Measurements from ENCODE around the gene BTN3A1. TPM values are rescaled to one million over a fixed set of nuclear protein-coding genes. Genes with fewer than 3 reads are reported as not detected.

BTN3A1 gene
- total RNA-seq, 2 donors from 2014 or later = 15.6 to 15.9 TPM

DNA sequence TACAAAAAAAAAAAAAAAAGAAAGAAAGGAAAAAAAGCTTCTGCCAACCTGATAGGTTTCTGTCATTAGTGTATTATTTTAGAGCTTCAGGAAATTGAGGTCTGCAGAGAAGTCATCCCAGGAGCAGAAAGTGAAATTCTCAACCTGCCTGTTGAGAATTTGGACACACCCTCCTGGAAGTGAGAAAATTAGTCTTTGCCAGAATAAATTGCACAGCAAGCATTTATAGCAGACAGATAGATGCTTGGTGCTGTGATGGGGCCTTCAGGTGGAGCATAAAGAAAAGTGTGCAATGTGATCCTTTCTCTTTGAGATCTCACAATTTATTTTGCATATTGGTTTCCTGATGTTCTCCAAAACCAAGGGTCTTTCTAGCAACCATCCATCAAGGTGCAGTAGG lies 14.5 kb upstream of the BTN3A1 start:
- no peak for DNase-seq (ENCODE audit: low spot score)
- no peak overlapping the region for H3K27ac ChIP-seq
- no peaks in the 10 kb centered on the region for H3K9me3 ChIP-seq
- intact Hi-C loops (cut with DNase I) = no loop called here
- no peaks in the 10 kb centered on the region for H3K36me3 ChIP-seq
- no peaks in the 10 kb centered on the region for H3K4me1 ChIP-seq (replicated peaks)
- no peaks in the 10 kb centered on the region for H3K27me3 ChIP-seq (replicated peaks; ENCODE audit: insufficient read depth)
- TF ChIP-seq, protein P1, sequence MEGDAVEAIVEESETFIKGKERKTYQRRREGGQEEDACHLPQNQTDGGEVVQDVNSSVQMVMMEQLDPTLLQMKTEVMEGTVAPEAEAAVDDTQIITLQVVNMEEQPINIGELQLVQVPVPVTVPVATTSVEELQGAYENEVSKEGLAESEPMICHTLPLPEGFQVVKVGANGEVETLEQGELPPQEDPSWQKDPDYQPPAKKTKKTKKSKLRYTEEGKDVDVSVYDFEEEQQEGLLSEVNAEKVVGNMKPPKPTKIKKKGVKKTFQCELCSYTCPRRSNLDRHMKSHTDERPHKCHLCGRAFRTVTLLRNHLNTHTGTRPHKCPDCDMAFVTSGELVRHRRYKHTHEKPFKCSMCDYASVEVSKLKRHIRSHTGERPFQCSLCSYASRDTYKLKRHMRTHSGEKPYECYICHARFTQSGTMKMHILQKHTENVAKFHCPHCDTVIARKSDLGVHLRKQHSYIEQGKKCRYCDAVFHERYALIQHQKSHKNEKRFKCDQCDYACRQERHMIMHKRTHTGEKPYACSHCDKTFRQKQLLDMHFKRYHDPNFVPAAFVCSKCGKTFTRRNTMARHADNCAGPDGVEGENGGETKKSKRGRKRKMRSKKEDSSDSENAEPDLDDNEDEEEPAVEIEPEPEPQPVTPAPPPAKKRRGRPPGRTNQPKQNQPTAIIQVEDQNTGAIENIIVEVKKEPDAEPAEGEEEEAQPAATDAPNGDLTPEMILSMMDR (IDR thresholded peaks at IDR 0.05) = no peak
- TF ChIP-seq POLR2AphosphoS5 (IDR thresholded peaks at IDR 0.05) (no peak), POLR2A (IDR thresholded peaks at IDR 0.05) (no peak)
- no peak overlapping the region for H3K4me3 ChIP-seq

DNA sequence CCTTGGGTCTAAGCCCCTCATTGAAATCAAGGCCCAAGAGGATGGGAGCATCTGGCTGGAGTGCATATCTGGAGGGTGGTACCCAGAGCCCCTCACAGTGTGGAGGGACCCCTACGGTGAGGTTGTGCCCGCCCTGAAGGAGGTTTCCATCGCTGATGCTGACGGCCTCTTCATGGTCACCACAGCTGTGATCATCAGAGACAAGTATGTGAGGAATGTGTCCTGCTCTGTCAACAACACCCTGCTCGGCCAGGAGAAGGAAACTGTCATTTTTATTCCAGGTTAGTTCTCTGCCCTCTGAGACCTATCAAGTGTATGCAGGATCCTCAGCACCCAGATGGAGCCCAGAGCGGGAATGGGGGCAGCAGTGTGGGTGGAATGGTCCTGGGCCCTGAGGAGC lies 14.1 kb upstream of the BTN3A1 start:
- intact Hi-C loops (cut with DNase I) = no loop called here
- TF ChIP-seq POLR2AphosphoS5 (IDR thresholded peaks at IDR 0.05) = no peak
- TF ChIP-seq POLR2A (IDR thresholded peaks at IDR 0.05) = no peak
- TF ChIP-seq, protein P1 (IDR thresholded peaks at IDR 0.05) = no peak

DNA sequence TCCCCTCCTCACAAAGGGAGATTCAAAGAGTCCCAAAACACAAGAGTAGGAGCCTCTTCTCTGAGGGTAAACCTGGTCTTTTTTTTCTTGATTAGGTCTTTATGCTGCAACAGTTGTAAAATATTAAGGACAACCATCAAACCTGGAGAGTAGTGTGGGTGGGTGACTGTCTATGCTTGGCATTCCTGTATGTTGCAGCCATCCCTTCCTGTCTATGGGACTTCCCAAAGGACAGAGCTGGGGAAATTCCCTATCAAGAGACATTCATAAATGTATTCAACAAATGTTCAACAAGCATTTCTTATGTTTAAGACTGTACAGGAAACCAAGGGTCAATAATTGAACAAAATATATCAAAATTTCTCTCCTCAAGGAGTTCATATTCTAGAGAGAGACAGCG lies 13.6 kb upstream of the BTN3A1 start:
- intact Hi-C loops (cut with DNase I) = no loop called here
- Histone ChIP-seq H3K36me3 (no peaks in the 10 kb centered on the region), H3K4me1 (replicated peaks) (no peaks in the 10 kb centered on the region), H3K27ac (no peak overlapping the region), H3K27me3 (replicated peaks; ENCODE audit: insufficient read depth) (no peaks in the 10 kb centered on the region), H3K4me3 (no peak overlapping the region), H3K9me3 (no peaks in the 10 kb centered on the region)
- WGBS = 100% methylated on average over 1 of the region's 1 CpG
- no peak for DNase-seq (ENCODE audit: low spot score)
- TF ChIP-seq, protein P1 (IDR thresholded peaks at IDR 0.05) = no peak
- TF ChIP-seq POLR2A (IDR thresholded peaks at IDR 0.05) = no peak
- no peak for TF ChIP-seq POLR2AphosphoS5 (IDR thresholded peaks at IDR 0.05)

More for the DNA sequence above, 14.1 kb upstream of the BTN3A1 start:
- Histone ChIP-seq H3K4me3 (no peak overlapping the region), H3K36me3 (no peaks in the 10 kb centered on the region), H3K4me1 (replicated peaks) (no peaks in the 10 kb centered on the region), H3K27ac (no peak overlapping the region), H3K9me3 (no peaks in the 10 kb centered on the region), H3K27me3 (replicated peaks; ENCODE audit: insufficient read depth) (no peaks in the 10 kb centered on the region)
- DNase-seq (ENCODE audit: low spot score) = no peak
- 74% methylated on average over 6 of the region's 6 CpGs for WGBS

DNA sequence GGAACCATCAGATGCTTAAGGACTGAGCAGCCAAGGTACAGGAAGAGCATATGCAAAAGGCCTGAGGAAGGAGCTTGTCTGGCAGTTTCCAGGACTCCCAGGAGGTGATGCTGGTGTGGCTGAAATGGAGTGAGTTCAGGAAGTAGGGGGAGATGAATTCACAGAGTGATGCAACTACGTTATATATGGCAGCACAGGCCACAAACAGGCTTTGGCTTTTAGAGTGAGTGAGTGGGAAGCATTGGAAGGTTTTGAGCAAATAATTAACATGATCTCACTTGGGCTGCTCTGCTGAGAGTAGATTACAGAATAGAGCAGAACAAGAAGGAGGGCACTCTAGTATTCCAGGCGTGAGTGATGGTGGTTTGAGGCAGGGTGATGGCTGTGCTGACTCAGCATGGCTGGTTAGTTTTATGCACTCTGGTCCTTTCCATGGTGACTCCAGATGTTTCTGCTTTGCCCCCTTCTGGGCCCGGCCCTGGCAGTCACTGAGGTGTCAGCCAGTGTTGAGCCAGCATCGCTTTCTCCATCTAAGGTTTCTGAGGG lies 12.7 kb upstream of the BTN3A1 start:
- TF ChIP-seq, protein P1 (IDR thresholded peaks at IDR 0.05) = no peak
- TF ChIP-seq POLR2AphosphoS5 (IDR thresholded peaks at IDR 0.05) (no peak), POLR2A (IDR thresholded peaks at IDR 0.05) (no peak)
- intact Hi-C loops (cut with DNase I) = no loop called here
- 88% methylated on average over 4 of the region's 4 CpGs for whole genome bisulfite sequencing
- Histone ChIP-seq H3K4me3 (no peak overlapping the region), H3K27me3 (replicated peaks; ENCODE audit: insufficient read depth) (no peaks in the 10 kb centered on the region), H3K4me1 (replicated peaks) (no peaks in the 10 kb centered on the region), H3K9me3 (no peaks in the 10 kb centered on the region), H3K27ac (no peak overlapping the region), H3K36me3 (no peaks in the 10 kb centered on the region)
- no peak for DNase-seq (ENCODE audit: low spot score)

DNA sequence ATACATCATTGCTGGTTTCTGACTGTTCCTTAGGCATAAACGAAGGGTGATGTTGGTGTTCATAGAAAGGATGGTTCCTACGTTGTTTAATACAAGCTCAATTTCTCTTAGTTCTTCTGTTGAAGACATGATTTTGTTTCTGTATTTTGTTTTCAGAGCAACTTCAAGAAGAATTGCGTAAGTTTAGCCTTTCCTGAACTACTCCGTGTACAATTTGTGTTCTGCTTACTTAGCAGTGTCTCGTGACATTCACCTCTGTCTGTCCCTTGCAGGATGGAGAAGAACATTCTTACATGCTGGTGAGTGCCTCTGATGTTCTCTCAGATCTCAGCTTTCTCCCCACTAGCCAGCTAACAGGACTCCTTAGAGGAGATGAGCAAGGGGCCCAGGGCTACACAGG lies 11.5 kb upstream of the BTN3A1 start:
- Histone ChIP-seq H3K9me3 (no peaks in the 10 kb centered on the region), H3K27ac (no peak overlapping the region), H3K4me3 (no peak overlapping the region), H3K4me1 (replicated peaks) (no peaks in the 10 kb centered on the region), H3K27me3 (replicated peaks; ENCODE audit: insufficient read depth) (no peaks in the 10 kb centered on the region), H3K36me3 (no peaks in the 10 kb centered on the region)
- no peak for DNase-seq (ENCODE audit: low spot score)
- TF ChIP-seq POLR2AphosphoS5 (IDR thresholded peaks at IDR 0.05) = no peak
- TF ChIP-seq POLR2A (IDR thresholded peaks at IDR 0.05) = no peak
- TF ChIP-seq, protein P1 (IDR thresholded peaks at IDR 0.05) = no peak
- WGBS = 80% methylated on average over 5 of the region's 5 CpGs
- intact Hi-C loops (cut with DNase I) = no loop called here
